HuH-7.5 (cell line): Measurements from ENCODE around the gene OSTN.
"Not testable (repeated sequence)": the region's sequence is repeated elsewhere in the genome, so short reads cannot be mapped to it uniquely, and the experiment has no call there.

ENCODE experiments used
- DNase-seq: peaks from one replicate; pipeline ENCODE4 v3.0.0; 2011; ENCODE audit warnings: low spot score

Gene OSTN

GRCh38 chr3:191268737-191269136 lies 69.7 kb downstream of the OSTN start:
- no peak for DNase-seq

GRCh38 chr3:191269289-191270085 lies 70.4 kb downstream of the OSTN start:
- DNase-seq, result no peak

GRCh38 chr3:191275244-191275643 lies 76.2 kb downstream of the OSTN start:
- not testable (repeated sequence) for DNase-seq

- DNase-seq, result no peak
Measured at GRCh38 chr3:191275751-191276150, 76.7 kb downstream of the OSTN start.

GRCh38 chr3:191280111-191280510 lies 81.1 kb downstream of the OSTN start:
- DNase-seq, result no peak

GRCh38 chr3:191280882-191281281 lies 81.8 kb downstream of the OSTN start:
- DNase-seq, result no peak

GRCh38 chr3:191282251-191283185 lies 83.5 kb downstream of the OSTN start:
- DNase-seq, result no peak

- DNase-seq, result no peak
Measured at GRCh38 chr3:191283400-191283799, 84.4 kb downstream of the OSTN start.

GRCh38 chr3:191290311-191291025 lies 91.4 kb downstream of the OSTN start:
- no peak for DNase-seq

- no peak for DNase-seq
Measured at GRCh38 chr3:191292243-191293015, 93.4 kb downstream of the OSTN start.

GRCh38 chr3:191294291-191294690 lies 95.2 kb downstream of the OSTN start:
- DNase-seq, result no peak

GRCh38 chr3:191296041-191296541 lies 97.0 kb downstream of the OSTN start:
- no peak for DNase-seq

GRCh38 chr3:191298846-191299245 lies 99.8 kb downstream of the OSTN start:
- DNase-seq, result no peak

GRCh38 chr3:191300422-191300821 lies 101.4 kb downstream of the OSTN start:
- DNase-seq, result no peak

GRCh38 chr3:191301017-191301416 lies 102.0 kb downstream of the OSTN start:
- no peak for DNase-seq

GRCh38 chr3:191301782-191302411 lies 102.9 kb downstream of the OSTN start:
- no peak for DNase-seq

GRCh38 chr3:191302451-191302850 lies 103.4 kb downstream of the OSTN start:
- no peak for DNase-seq

GRCh38 chr3:191303596-191303995 lies 104.6 kb downstream of the OSTN start:
- no peak for DNase-seq

- DNase-seq, result no peak
Measured at GRCh38 chr3:191306428-191306827, 107.4 kb downstream of the OSTN start.

- DNase-seq, result no peak
Measured at GRCh38 chr3:191307341-191307740, 108.3 kb downstream of the OSTN start.

GRCh38 chr3:191313296-191313695 lies 114.3 kb downstream of the OSTN start:
- DNase-seq, result no peak
